Stimulated activated naive CD4-positive, alpha-beta T cell treated with Interleukin-2 at 50 U/mL for 16 hours (primary cell): ENCODE measurements around the gene IRF1.
"Not testable (repeated sequence)": the region's sequence is repeated elsewhere in the genome, so short reads cannot be mapped to it uniquely, and the experiment has no call there.

ENCODE experiments used
- DNase-seq: peaks from one replicate; lab custom pipeline; 2025; lab: John Stamatoyannopoulos, UW

Gene IRF1

DNA sequence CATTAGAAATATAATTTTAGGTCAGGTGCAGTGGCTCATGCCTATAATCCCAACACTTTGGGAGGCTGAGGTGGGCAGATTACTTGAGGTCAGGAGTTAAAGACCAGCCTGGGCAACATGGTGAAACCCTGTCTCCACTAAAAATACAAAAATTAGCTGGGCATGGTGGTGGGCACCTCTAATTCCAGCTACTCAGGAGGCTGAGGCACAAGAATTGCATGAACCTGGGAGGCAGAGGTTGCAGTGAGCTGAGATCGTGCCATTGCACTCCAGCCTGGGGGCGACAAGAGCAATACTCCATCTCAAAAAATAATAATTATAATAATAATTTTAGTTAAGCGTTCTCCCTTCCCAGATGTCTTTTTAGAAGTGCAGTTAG, 52.3 kb downstream of the IRF1 start:
- not testable (repeated sequence) for DNase-seq

DNA sequence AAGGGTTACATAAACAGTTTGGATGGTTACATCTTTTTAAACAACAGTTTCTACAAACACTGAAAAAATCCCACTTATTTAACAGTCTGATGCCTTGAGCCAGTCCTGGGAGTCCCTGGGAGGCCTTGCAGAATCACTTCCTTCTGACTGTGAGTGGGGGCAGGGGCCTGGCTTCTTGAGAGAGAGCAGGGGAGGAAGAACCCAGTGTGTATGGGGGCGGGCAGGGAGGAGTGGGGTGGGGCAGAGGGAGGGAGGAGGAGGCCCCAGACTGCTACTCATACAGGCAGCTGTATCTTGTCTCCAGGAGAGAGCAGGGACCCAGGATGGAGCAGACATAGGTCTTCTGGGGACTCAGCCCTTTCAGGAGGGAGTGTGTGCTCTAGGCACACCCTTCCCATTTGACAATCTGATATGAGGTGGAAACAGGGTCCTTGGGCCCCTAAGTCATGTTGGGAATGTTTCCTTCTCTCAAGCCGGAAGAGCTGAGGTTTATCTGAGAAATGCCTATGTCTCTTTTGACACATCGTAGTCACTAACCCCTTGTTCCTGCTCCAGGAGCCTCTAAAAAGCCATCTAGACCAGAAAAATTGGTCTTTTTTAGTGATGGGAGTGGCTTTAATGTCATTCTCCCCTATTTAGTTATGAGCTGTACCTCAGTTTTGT, 52.8 kb downstream of the IRF1 start:
- DNase-seq, result peak; percentile 52

DNA sequence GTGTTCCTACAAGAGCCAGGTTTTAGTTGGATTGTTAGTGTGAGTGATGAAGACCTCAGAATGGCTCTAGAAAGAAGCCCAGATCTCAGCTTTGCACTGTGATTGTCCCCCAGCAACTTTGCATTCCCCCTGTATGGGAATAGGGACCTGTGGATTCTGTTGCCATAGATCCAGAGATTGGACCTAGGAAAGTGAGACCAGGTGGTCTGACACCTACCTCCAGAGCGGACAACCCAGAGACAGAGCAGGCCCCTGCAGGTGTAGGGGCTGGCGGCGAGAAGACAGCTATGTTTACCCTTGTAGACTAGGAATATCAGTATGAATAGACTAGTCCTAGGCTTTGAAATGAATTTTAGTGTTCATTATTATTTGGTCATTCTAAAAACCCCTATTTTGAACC, 53.6 kb downstream of the IRF1 start:
- no peak for DNase-seq

DNA sequence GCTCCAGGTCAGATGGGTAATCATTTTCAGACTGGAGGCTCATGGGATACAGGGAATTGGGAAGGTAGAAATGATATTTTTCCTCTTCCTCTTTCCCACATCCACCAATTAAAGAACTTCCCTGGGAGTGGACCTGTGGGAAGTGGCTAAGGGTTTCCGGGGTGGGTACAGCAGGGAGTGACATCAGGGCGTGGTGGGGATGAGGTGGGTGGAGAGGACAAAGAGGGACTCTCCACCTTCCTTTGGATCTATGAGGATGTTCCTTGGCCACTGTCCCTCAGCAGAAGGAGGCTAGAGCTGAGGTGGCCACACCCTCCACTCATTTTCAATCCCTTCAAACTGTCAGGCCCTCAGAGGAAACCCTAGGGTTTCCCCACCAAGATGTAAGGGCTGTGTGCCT, 54.7 kb downstream of the IRF1 start:
- no peak for DNase-seq

DNA sequence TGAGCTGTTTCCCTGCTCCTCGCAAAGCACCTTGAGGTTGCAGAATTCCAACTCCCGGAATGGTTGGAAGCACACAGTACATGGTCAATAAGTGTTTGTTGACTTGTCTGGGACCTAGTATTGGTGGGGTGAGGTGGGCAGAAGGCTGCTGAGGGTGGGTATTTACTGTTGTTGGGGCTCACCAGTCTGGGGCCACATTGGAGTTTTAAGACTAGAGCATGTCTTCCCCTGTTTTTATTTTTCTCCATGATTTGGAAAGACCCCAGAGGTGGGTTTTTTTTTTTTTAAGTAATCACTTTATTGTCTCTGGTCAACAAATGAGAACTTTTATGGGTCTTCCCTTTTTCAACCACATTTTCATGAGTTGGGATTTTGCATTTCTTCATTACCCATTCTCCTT, 55.1 kb downstream of the IRF1 start:
- no peak for DNase-seq

DNA sequence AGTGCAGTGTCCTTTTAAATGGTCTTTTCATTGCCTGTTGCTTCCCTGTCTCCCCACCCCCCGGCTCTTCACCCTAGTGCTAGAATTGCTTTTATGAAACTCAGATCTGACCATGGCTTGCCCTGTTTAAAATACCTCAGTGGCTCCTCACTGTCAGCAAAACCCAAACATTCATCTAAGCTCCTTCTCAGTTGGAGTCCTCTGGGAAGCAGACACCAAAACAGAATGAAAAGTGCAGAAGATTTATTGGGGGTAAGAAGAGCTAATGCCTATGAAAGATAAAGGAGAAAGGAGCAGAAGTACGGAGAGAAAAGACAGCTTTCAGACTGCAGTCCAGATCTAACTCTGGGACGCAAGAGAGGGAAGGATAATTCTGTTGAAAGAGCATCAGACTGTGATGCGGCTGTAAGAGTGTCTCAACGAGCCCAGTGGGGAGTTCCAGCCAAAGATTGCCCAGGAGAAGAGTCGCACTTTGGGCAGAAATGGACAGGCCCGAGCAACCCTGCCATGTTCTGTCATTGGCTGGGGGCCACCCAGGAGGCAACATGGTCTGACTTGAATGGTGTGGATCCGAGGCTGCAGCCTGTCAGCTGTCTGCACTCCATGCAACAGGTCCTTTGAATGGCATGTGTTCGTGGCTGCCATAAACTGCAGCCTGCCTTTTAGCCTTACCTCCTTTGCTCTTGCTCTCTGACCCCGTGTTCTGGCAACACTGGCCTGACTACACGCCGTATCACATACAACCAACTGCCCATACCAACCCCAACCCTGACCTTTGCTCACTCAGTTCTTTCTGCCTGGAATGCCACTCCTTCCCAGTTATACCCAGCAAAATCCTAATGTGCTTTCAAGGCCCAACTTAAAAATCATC, 55.9 kb downstream of the IRF1 start:
- no peak for DNase-seq

DNA sequence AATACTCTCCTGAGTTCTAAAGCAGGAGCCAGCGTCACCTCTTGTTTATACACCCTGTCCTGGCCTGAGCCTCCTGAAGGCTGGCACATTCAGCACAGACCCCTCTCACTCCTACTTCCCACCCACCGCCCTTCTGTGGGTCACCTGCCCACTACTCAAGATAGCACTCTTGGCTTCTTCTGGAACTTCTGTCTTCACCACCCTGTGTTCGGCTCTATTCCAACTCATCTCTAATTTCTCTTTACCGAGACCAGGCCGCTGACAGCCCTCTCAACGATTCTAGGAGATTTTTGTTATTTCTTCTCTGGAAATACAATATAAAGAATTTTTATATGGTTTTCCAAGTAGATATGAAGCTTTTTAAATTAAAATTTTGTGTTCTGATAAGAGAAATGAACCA, 57.4 kb downstream of the IRF1 start:
- no peak for DNase-seq

DNA sequence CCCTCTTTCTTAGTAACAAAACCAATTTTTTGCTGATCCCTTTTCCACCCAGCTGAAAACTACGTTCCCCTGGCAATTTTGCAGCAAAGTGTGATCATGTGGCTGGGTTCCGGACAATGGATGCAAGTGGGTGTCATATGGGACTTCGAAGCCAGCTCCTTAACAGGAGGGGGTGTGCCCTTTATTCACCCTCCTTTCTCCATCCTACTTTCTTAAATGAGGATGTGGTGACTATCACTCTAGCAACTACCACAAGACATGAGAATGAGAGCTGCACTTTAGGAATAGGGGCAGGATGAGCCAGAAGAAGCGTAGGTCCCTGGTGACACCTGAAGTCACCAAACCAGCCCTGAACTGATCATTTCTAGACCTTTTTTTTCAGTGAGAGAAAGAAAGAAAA, 58.9 kb downstream of the IRF1 start:
- no peak for DNase-seq
